ENCODE results near the gene SPARCL1.

The SPARCL1 gene

GRCh38 chr4:87531621-87532020 is 2.4 kb upstream of the SPARCL1 start:
- no peak overlapping the region for H3K4me3 ChIP-seq (ENCODE audit: low read depth, low read length)
- TF ChIP-seq, protein P1, sequence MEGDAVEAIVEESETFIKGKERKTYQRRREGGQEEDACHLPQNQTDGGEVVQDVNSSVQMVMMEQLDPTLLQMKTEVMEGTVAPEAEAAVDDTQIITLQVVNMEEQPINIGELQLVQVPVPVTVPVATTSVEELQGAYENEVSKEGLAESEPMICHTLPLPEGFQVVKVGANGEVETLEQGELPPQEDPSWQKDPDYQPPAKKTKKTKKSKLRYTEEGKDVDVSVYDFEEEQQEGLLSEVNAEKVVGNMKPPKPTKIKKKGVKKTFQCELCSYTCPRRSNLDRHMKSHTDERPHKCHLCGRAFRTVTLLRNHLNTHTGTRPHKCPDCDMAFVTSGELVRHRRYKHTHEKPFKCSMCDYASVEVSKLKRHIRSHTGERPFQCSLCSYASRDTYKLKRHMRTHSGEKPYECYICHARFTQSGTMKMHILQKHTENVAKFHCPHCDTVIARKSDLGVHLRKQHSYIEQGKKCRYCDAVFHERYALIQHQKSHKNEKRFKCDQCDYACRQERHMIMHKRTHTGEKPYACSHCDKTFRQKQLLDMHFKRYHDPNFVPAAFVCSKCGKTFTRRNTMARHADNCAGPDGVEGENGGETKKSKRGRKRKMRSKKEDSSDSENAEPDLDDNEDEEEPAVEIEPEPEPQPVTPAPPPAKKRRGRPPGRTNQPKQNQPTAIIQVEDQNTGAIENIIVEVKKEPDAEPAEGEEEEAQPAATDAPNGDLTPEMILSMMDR (IDR thresholded peaks at IDR 0.05; ENCODE audit: insufficient read depth, low read length, missing control alignments) = no peak
- ChIA-PET CTCF (interaction anchor here (1.6 to 1.7 kb wide), 2 partner anchors 12 to 308 kb away, joined by 4 read pairs; no protein-coding TSS in a partner anchor), POLR2A (no interaction called here)
- no peak for DNase-seq (ENCODE audit: low read depth, low spot score)

- TF ChIP-seq, protein P1 (IDR thresholded peaks at IDR 0.05; ENCODE audit: insufficient read depth, low read length, missing control alignments) = no peak
- no peak for DNase-seq (ENCODE audit: low read depth, low spot score)
- ChIA-PET POLR2A (no interaction called here), CTCF (no interaction called here)
- H3K4me3 ChIP-seq (ENCODE audit: low read depth, low read length) = no peak overlapping the region
These were observed 1.7 kb upstream of the SPARCL1 start for GRCh38 chr4:87530868-87531267.

- no peak for DNase-seq (ENCODE audit: low read depth, low spot score)
- ChIA-PET POLR2A (no interaction called here), CTCF (interaction anchor here (1.5 kb wide), 1 partner anchor 14 kb away, joined by 3 read pairs; no protein-coding TSS in a partner anchor)
- no peak overlapping the region for H3K4me3 ChIP-seq (ENCODE audit: low read depth, low read length)
- TF ChIP-seq, protein P1 (IDR thresholded peaks at IDR 0.05; ENCODE audit: insufficient read depth, low read length, missing control alignments) = no peak
These were observed 1.1 kb upstream of the SPARCL1 start for GRCh38 chr4:87530229-87530628.

DNA sequence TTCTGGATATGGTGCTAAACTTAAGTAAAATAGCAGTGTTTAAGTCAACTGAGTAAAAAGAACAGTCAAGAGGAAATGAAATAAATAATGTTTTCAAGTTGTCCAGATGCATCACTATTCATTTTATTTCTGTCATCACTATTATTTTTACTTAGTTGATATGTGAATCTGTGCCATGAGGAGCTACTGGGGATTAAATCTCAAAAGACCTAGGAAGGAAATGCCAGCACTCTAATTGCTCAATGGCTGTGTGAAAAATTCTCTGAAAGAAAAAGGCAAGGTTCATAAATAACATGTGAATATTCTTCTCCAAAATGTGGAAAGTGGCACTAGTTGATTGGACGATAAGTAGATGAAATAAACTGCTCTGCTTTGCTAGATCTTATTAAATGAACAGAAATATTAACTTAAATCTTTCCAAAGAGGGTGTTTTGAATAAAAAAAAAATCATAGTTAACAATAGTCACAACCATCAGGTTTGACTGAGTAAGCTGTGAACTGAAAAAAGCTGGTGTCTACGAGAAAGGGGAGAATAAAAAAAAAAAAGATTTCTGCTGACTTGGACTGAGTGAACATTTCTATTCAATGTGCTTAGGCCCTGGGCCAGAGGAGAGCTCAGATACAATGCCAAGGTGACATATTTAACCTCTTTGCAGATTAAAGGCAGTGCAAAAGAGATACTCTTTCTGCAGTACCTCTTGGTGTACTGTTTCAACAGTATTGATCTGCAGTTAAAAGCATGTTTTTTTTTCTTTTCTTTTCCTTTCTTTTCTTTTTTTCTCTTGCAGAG is 1.6 kb downstream of the SPARCL1 start:
- TF ChIP-seq, protein P1 (IDR thresholded peaks at IDR 0.05; ENCODE audit: insufficient read depth, low read length, missing control alignments) = no peak
- no peak for DNase-seq (ENCODE audit: low read depth, low spot score)
- POLR2A ChIA-PET = no interaction called here
- H3K4me3 ChIP-seq (ENCODE audit: low read depth, low read length) = no peak overlapping the region
- CTCF ChIA-PET = interaction anchor here (1.0 kb wide), 1 partner anchor 14 kb away, joined by 3 read pairs; no protein-coding TSS in a partner anchor

GRCh38 chr4:87525636-87526295 is 3.4 kb downstream of the SPARCL1 start:
- ChIA-PET CTCF (no interaction called here), POLR2A (no interaction called here)
- TF ChIP-seq, protein P1 (IDR thresholded peaks at IDR 0.05; ENCODE audit: insufficient read depth, low read length, missing control alignments) = no peak
- no peak overlapping the region for H3K4me3 ChIP-seq (ENCODE audit: low read depth, low read length)
- no peak for DNase-seq (ENCODE audit: low read depth, low spot score)

GRCh38 chr4:87524456-87524855 is 4.7 kb downstream of the SPARCL1 start:
- ChIA-PET POLR2A (no interaction called here), CTCF (no interaction called here)
- TF ChIP-seq, protein P1 (IDR thresholded peaks at IDR 0.05; ENCODE audit: insufficient read depth, low read length, missing control alignments) = no peak
- no peak for DNase-seq (ENCODE audit: low read depth, low spot score)
- H3K4me3 ChIP-seq (ENCODE audit: low read depth, low read length) = no peak overlapping the region
